Endothelial cell of umbilical vein (primary cell): ENCODE data around the gene IL22RA1. TPM values are rescaled to one million over a fixed set of nuclear protein-coding genes. Genes with fewer than 3 reads are reported as not detected.

Experiments
- BruUV-seq: library from RNA; stranded (reverse); fragments of 400-500 nt; replicated peaks from 2 replicates; lab custom pipeline; 2021; lab: Mats Ljungman, UMichigan
- CTCF ChIA-PET: fragments of 300-600, 350-600 bp; sonication (Branson Sonifier 250); formaldehyde crosslinking; loops from one replicate; lab custom pipeline; 2021; ENCODE audit warnings: antibody characterized with exemption, inconsistent platforms; lab: Charles Lee
- POLR2A ChIA-PET: fragments of 300-600, 350-600 bp; sonication (Branson Sonifier 250); formaldehyde crosslinking; loops from one replicate; lab custom pipeline; 2021; ENCODE audit warnings: antibody characterized with exemption, inconsistent platforms; lab: Charles Lee
- DNase-seq: peaks from one replicate; pipeline ENCODE4 v3.0.0-alpha.2; 2011; ENCODE audit warnings: low read depth, low spot score
- FAIRE-seq: peaks from 2 replicates; lab custom pipeline; 2011; peaks lifted over from hg19 to GRCh38; lab: Jason Lieb, UNC
- H2AFZ ChIP-seq: 2 replicates; pipeline ENCODE4 v1.6.0; 2012; ENCODE audit warnings: low read depth, low read length, control low read depth, inconsistent platforms
- H3K27ac ChIP-seq: 2 replicates; pipeline ENCODE4 v1.5.1; 2011; ENCODE audit warnings: low read depth, mild to moderate bottlenecking, control low read depth, low read length, moderate library complexity; ENCODE audit not compliant: insufficient read depth
- H3K27me3 ChIP-seq, 2 experiments: 2 replicates each; pipeline versions ENCODE4 v1.6.0 to v1.6.1; 2011; ENCODE audit warnings: low read length in 2 of 2, mixed read lengths in 1 of 2; ENCODE audit not compliant: control insufficient read depth in 2 of 2, insufficient read depth in 2 of 2
- H3K36me3 ChIP-seq, 2 experiments: 2 replicates in 1 of 2; 3 replicates in 1 of 2; pipeline ENCODE4 v1.5.1; 2011; ENCODE audit warnings: low read length in 2 of 2, mild to moderate bottlenecking in 1 of 2, moderate library complexity in 1 of 2; ENCODE audit not compliant: control insufficient read depth in 2 of 2, insufficient read depth in 2 of 2; ENCODE audit errors: extremely low read depth in 1 of 2
- H3K4me1 ChIP-seq: 3 replicates; pipeline ENCODE4 v1.5.1; 2011; ENCODE audit warnings: mild to moderate bottlenecking, low read length; ENCODE audit not compliant: control insufficient read depth, insufficient read depth; ENCODE audit errors: extremely low read depth
- H3K4me2 ChIP-seq: 2 replicates; pipeline ENCODE4 v1.6.1; 2011; ENCODE audit warnings: low read length, control low read depth, mixed read lengths; ENCODE audit not compliant: insufficient read depth
- H3K4me3 ChIP-seq, 3 experiments: fragments of 200-600 bp in 1 of 3; sonication (generic), shearing (Covaris generic) in 1 of 3; replicated peaks in 1 of 3; 2 replicates each; pipeline ENCODE4 v1.5.1; 2011 to 2016; ENCODE audit warnings: control low read depth in 3 of 3, low read length in 3 of 3, mild to moderate bottlenecking in 2 of 3, inconsistent platforms in 1 of 3, low read depth in 1 of 3, moderate library complexity in 1 of 3; ENCODE audit not compliant: insufficient read depth in 1 of 3
- H3K79me2 ChIP-seq: 2 replicates; pipeline ENCODE4 v1.6.0; 2012; ENCODE audit warnings: low read length, inconsistent platforms; ENCODE audit not compliant: control insufficient read depth, insufficient read depth
- H3K9ac ChIP-seq: replicated peaks from 2 replicates; pipeline ENCODE3; 2011; ENCODE audit warnings: low read length, control low read depth; ENCODE audit not compliant: insufficient read depth; ENCODE audit errors: extremely low read depth
- H3K9me1 ChIP-seq: replicated peaks from 3 replicates; pipeline ENCODE4 v1.6.0; 2011; ENCODE audit warnings: mild to moderate bottlenecking, low read length; ENCODE audit not compliant: control insufficient read depth, insufficient read depth; ENCODE audit errors: extremely low read depth
- H3K9me3 ChIP-seq: replicated peaks from 2 replicates; pipeline ENCODE4 v1.5.1; 2012; ENCODE audit warnings: low read length, inconsistent platforms; ENCODE audit not compliant: control insufficient read depth, insufficient read depth
- H4K20me1 ChIP-seq: replicated peaks from 2 replicates; pipeline ENCODE3; 2011; ENCODE audit warnings: mild to moderate bottlenecking, low read length; ENCODE audit not compliant: control insufficient read depth, insufficient read depth; ENCODE audit errors: extremely low read depth
- EZH2 ChIP-seq: IDR thresholded peaks from 2 replicates; pipeline ENCODE4 v1.6.1; 2012; ENCODE audit warnings: borderline replicate concordance, low read depth, mild to moderate bottlenecking, moderate library complexity, low read length, inconsistent platforms; ENCODE audit not compliant: severe bottlenecking
- FOS ChIP-seq: IDR thresholded peaks from 2 replicates; pipeline ENCODE4 v1.6.1; 2011; ENCODE audit warnings: mild to moderate bottlenecking, low read length, moderate library complexity, borderline replicate concordance; ENCODE audit not compliant: insufficient read depth
- GATA2 ChIP-seq: IDR thresholded peaks from 2 replicates; pipeline ENCODE4 v1.7.0; 2011; ENCODE audit warnings: low read depth, mild to moderate bottlenecking, moderate library complexity, mixed read lengths, low read length; ENCODE audit not compliant: insufficient read length, insufficient read depth
- JUN ChIP-seq: IDR thresholded peaks from 2 replicates; pipeline ENCODE4 v1.6.1; 2011; ENCODE audit warnings: borderline replicate concordance, low read depth; ENCODE audit not compliant: insufficient read length, insufficient read depth
- POLR2AphosphoS5 ChIP-seq: IDR thresholded peaks from 2 replicates; pipeline ENCODE4 v1.6.1; 2012; ENCODE audit warnings: low read depth, mild to moderate bottlenecking, control low read depth, low read length, moderate library complexity; ENCODE audit not compliant: insufficient read depth
- dilution Hi-C: fragments of 300-500 bp; cut with MboI; formaldehyde crosslinking; loops from one replicate; pipeline ENCODE4 v1.15.0; 2019; ENCODE audit warnings: low sequenced_read_pairs; ENCODE audit not compliant: extremely low pct_ligation_motif_present
- intact Hi-C: fragments of 100-400 bp; cut with micrococcal nuclease; formaldehyde crosslinking; loops from one replicate; pipeline ENCODE4 v1.10.0; 2022
- polyA plus RNA-seq, 4 experiments: library from polyadenylated mRNA; depleted of rRNA in 3 of 4; stranded (reverse) in 3 of 4; unstranded in 1 of 4; fragments of >200 nt; gene quantifications; 2 replicates each; pipeline versions ENCODE4 v1.2.1 to v1.2.3, GENCODE V29; 2011 to 2012; ENCODE audit warnings: missing spikeins in 1 of 4
- total RNA-seq: library from RNA; stranded (reverse); gene quantifications from 2 replicates; pipeline ENCODE4 v1.2.3, GENCODE V29; 2021
- TF ChIP-seq, protein P1 (sequence below), 2 donors: IDR thresholded peaks; 1 replicate in 1 of 2; 2 replicates in 1 of 2; pipeline ENCODE4 v1.5.1; 2011; ENCODE audit warnings: low read length in 2 of 2, mild to moderate bottlenecking in 2 of 2, moderate library complexity in 2 of 2, control low read depth in 1 of 2, inconsistent platforms in 1 of 2, low read depth in 1 of 2; ENCODE audit not compliant: insufficient read depth in 1 of 2; ENCODE audit errors: extremely low read depth in 1 of 2

The IL22RA1 gene
- total and polyA plus RNA-seq, 2 donors (not counting 3 experiments of a cell fraction or from before 2014, with no cell fraction given), result not detected

DNA sequence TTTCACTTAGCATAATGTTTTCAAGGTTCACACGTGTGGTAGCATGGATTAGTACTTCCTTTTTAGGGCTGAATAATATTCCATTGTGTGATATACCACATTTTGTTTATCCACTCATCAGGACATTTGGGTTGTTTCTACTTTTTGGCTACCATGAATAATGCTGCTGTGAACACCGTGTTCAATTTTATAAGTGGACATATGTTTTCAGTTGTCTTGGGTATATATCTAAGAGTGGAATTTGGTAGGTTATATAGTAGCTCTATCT, 3.8 kb downstream of the IL22RA1 start:
- H3K27ac ChIP-seq, result no peak overlapping the region
- ChIA-PET POLR2A (no interaction called here), CTCF (no interaction called here)
- H2AFZ ChIP-seq, result no peak overlapping the region
- no peak for FAIRE-seq
- BruUV-seq, result no TSS peak
- H3K36me3 ChIP-seq, result no peaks in the 10 kb centered on the region
- H3K27me3 ChIP-seq, result peaks cover 3% of the 10 kb centered on the region in 2 experiments
- H4K20me1 ChIP-seq, result no peaks in the 10 kb centered on the region
- no peak for TF ChIP-seq FOS
- no peak for TF ChIP-seq EZH2
- TF ChIP-seq JUN, result no peak
- TF ChIP-seq GATA2, result no peak
- TF ChIP-seq, protein P1, sequence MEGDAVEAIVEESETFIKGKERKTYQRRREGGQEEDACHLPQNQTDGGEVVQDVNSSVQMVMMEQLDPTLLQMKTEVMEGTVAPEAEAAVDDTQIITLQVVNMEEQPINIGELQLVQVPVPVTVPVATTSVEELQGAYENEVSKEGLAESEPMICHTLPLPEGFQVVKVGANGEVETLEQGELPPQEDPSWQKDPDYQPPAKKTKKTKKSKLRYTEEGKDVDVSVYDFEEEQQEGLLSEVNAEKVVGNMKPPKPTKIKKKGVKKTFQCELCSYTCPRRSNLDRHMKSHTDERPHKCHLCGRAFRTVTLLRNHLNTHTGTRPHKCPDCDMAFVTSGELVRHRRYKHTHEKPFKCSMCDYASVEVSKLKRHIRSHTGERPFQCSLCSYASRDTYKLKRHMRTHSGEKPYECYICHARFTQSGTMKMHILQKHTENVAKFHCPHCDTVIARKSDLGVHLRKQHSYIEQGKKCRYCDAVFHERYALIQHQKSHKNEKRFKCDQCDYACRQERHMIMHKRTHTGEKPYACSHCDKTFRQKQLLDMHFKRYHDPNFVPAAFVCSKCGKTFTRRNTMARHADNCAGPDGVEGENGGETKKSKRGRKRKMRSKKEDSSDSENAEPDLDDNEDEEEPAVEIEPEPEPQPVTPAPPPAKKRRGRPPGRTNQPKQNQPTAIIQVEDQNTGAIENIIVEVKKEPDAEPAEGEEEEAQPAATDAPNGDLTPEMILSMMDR (IDR thresholded peaks at IDR 0.05; ENCODE audit: extremely low read depth in 1 of 2, insufficient read depth in 1 of 2, low read depth in 1 of 2, low read length in 2 of 2), result no peak
- no peak for TF ChIP-seq POLR2AphosphoS5
- no peaks in the 10 kb centered on the region for H3K4me1 ChIP-seq
- H3K9ac ChIP-seq, result no peak overlapping the region
- no peak overlapping the region for H3K4me3 ChIP-seq
- H3K9me3 ChIP-seq, result no peaks in the 10 kb centered on the region
- H3K4me2 ChIP-seq, result no peak overlapping the region
- dilution Hi-C loops (no loop called here), intact Hi-C loops (no loop called here)
- H3K9me1 ChIP-seq, result no peaks in the 10 kb centered on the region
- H3K79me2 ChIP-seq, result no peaks in the 10 kb centered on the region
- no peak for DNase-seq
